Measurements from ENCODE around the gene LONP1.

Gene LONP1

GRCh38 chr19:5643060-5643459 is 76.9 kb downstream of the LONP1 start:
- no peak for DNase-seq

- no peak for DNase-seq
These were observed 77.7 kb downstream of the LONP1 start for GRCh38 chr19:5642204-5642603.

All from activated CD4-positive, alpha-beta T cell treated with anti-CD3 and anti-CD28 coated beads, Interleukin-2, amount 50 U/mL, for 4 hours (primary cell).